Mesenchymal stem cell (in vitro differentiated cells and primary cell): ENCODE data around the gene OR52E4.

ENCODE experiments used
- DNase-seq: peaks from one replicate; pipeline ENCODE4 v3.0.0-alpha.2; 2013
- H2AFZ ChIP-seq: one replicate; pipeline ENCODE4 v1.6.1; 2013; ENCODE audit warnings: low read depth, mild to moderate bottlenecking, control low read depth, inconsistent platforms, low read length, moderate library complexity
- H2AK5ac ChIP-seq: 2 replicates; pipeline ENCODE4 v1.6.1; 2013; ENCODE audit warnings: low read length, moderate library complexity, mild to moderate bottlenecking, inconsistent platforms; ENCODE audit not compliant: severe bottlenecking
- H2BK120ac ChIP-seq: one replicate; pipeline ENCODE4 v1.6.1; 2013; ENCODE audit warnings: low read depth, mild to moderate bottlenecking, inconsistent platforms, low read length, moderate library complexity
- H2BK12ac ChIP-seq, 2 experiments: one replicate each; pipeline ENCODE4 v1.6.1; 2013; ENCODE audit warnings: inconsistent platforms in 2 of 2, low read length in 2 of 2, mild to moderate bottlenecking in 2 of 2, moderate library complexity in 2 of 2, control low read depth in 1 of 2
- H2BK15ac ChIP-seq: one replicate; pipeline ENCODE4 v1.6.1; 2013; ENCODE audit warnings: mild to moderate bottlenecking, low read depth, inconsistent platforms; ENCODE audit not compliant: poor library complexity, severe bottlenecking
- H2BK5ac ChIP-seq: 2 replicates; pipeline ENCODE4 v1.6.1; 2013; ENCODE audit warnings: low read depth, mild to moderate bottlenecking, low read length, control low read depth, inconsistent platforms; ENCODE audit not compliant: poor library complexity, severe bottlenecking
- H3K14ac ChIP-seq, 2 experiments: one replicate each; pipeline ENCODE4 v1.6.1; 2013; ENCODE audit warnings: inconsistent platforms in 2 of 2, low read length in 2 of 2, control low read depth in 1 of 2, mild to moderate bottlenecking in 1 of 2, moderate library complexity in 1 of 2
- H3K18ac ChIP-seq, 2 experiments: one replicate each; pipeline ENCODE4 v1.6.1; 2013; ENCODE audit warnings: inconsistent platforms in 2 of 2, low read length in 2 of 2, control low read depth in 1 of 2, low read depth in 1 of 2, mild to moderate bottlenecking in 1 of 2
- H3K23ac ChIP-seq, 2 experiments: one replicate each; pipeline ENCODE4 v1.6.1; 2013; ENCODE audit warnings: inconsistent platforms in 2 of 2, low read length in 2 of 2, mild to moderate bottlenecking in 2 of 2, moderate library complexity in 2 of 2, control low read depth in 1 of 2
- H3K27ac ChIP-seq: 2 replicates; pipeline ENCODE4 v1.5.1; 2013; ENCODE audit warnings: mild to moderate bottlenecking, moderate library complexity, low read length, control low read depth, inconsistent platforms; ENCODE audit not compliant: poor library complexity, severe bottlenecking
- H3K27me3 ChIP-seq, 2 experiments: 2 replicates each; pipeline versions ENCODE4 v1.6.1 to v1.7.0; 2013; ENCODE audit warnings: low read length in 2 of 2, mild to moderate bottlenecking in 2 of 2, moderate library complexity in 2 of 2, control low read depth in 1 of 2, inconsistent platforms in 1 of 2; ENCODE audit not compliant: control insufficient read depth in 1 of 2, insufficient read depth in 1 of 2
- H3K36me3 ChIP-seq, 2 experiments: 2 replicates each; pipeline versions ENCODE4 v1.6.1 to v1.7.0; 2013; ENCODE audit warnings: low read length in 2 of 2, control low read depth in 1 of 2, inconsistent platforms in 1 of 2, low read depth in 1 of 2, mild to moderate bottlenecking in 1 of 2; ENCODE audit not compliant: insufficient read depth in 2 of 2, control insufficient read depth in 1 of 2
- H3K4ac ChIP-seq, 2 experiments: one replicate each; pipeline ENCODE4 v1.6.1; 2013; ENCODE audit warnings: inconsistent platforms in 2 of 2, low read length in 2 of 2, mild to moderate bottlenecking in 2 of 2, moderate library complexity in 2 of 2, control low read depth in 1 of 2, low read depth in 1 of 2
- H3K4me1 ChIP-seq: 2 replicates; pipeline ENCODE4 v1.6.1; 2013; ENCODE audit warnings: low read depth, low read length, control low read depth; ENCODE audit not compliant: control insufficient read depth, insufficient read depth
- H3K4me2 ChIP-seq: 2 replicates; pipeline ENCODE4 v1.6.1; 2013; ENCODE audit warnings: low read length, mild to moderate bottlenecking, inconsistent platforms; ENCODE audit not compliant: poor library complexity, severe bottlenecking
- H3K4me3 ChIP-seq, 2 experiments: 2 replicates each; pipeline versions ENCODE4 v1.5.1 to v1.7.0; 2013; ENCODE audit warnings: low read length in 2 of 2, mild to moderate bottlenecking in 2 of 2, control low read depth in 1 of 2, low read depth in 1 of 2; ENCODE audit not compliant: insufficient read depth in 1 of 2
- H3K79me1 ChIP-seq: replicated peaks from 2 replicates; pipeline ENCODE4 v1.6.1; 2013; ENCODE audit warnings: mild to moderate bottlenecking, control low read depth, low read length, inconsistent platforms; ENCODE audit not compliant: poor library complexity, severe bottlenecking
- H3K9ac ChIP-seq: 2 replicates; pipeline ENCODE4 v1.7.0; 2013; ENCODE audit warnings: mild to moderate bottlenecking, low read length, moderate library complexity
- H3K9me3 ChIP-seq: 2 replicates; pipeline ENCODE4 v1.7.0; 2013; ENCODE audit warnings: mild to moderate bottlenecking, low read length; ENCODE audit not compliant: control insufficient read depth
- H4K8ac ChIP-seq: one replicate; pipeline ENCODE4 v1.6.1; 2013; ENCODE audit warnings: inconsistent platforms, mild to moderate bottlenecking, low read length, moderate library complexity
- H4K91ac ChIP-seq: one replicate; pipeline ENCODE4 v1.6.1; 2013; ENCODE audit warnings: mild to moderate bottlenecking, low read length, inconsistent platforms
- WGBS: methylation state at CpG from one replicate; pipeline ENCODE4 v1.1.7; 2013; ENCODE audit warnings: mixed read lengths; 5-methylcytosine and 5-hydroxymethylcytosine counted together

Gene OR52E4

DNA sequence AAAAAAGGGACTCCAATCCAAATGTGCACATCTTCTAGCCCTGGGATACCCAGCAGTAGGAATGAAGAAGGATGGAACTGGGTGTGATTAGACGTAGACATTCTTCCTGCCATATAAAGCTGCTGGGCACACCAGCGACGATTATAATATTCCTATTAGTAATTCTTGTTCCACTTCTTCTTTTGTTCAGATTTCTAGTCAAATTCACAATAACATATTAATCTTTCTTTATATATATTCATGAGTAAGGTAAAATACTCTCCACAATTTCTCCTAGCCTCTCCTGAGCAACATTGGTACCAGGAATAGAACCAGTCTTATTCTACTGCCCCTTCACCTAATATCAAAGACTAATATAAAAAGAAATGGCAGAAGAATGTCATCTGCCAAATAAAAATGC, 22.8 kb upstream of the OR52E4 start, which contains the start of gene OR52E8:
TSS of gene OR52E8 (minus strand) at position 101 of the 400 bp plus-strand sequence. CDS start at position 101, 0 bp downstream.
- H3K79me1 ChIP-seq: no peaks in the 10 kb centered on the region
- H3K23ac ChIP-seq: no peak within 1 kb of the TSS
- H3K9me3 ChIP-seq: peaks cover 5% of the 10 kb centered on the region
- no peaks in the 10 kb centered on the region for H3K36me3 ChIP-seq
- H3K4me1 ChIP-seq: no peaks in the 10 kb centered on the region
- no peak within 1 kb of the TSS for H2BK12ac ChIP-seq
- H4K91ac ChIP-seq: no peak within 1 kb of the TSS
- no peak within 1 kb of the TSS for H4K8ac ChIP-seq
- H2BK5ac ChIP-seq: no peak within 1 kb of the TSS
- H3K4me3 ChIP-seq: no peak within 1 kb of the TSS
- H2AFZ ChIP-seq: no peak within 1 kb of the TSS
- H3K14ac ChIP-seq: no peak within 1 kb of the TSS
- no peak within 1 kb of the TSS for H3K4ac ChIP-seq
- no peak within 1 kb of the TSS for H3K18ac ChIP-seq
- H2AK5ac ChIP-seq: no peak within 1 kb of the TSS
- H3K27me3 ChIP-seq: no peaks in the 10 kb centered on the region
- H3K9ac ChIP-seq: no peak within 1 kb of the TSS
- H3K27ac ChIP-seq: no peak within 1 kb of the TSS
- H2BK120ac ChIP-seq: no peak within 1 kb of the TSS
- WGBS: no CpG with 5 or more reads among the region's 3 CpGs
- no peak for DNase-seq
- H3K4me2 ChIP-seq: no peak within 1 kb of the TSS
- no peak within 1 kb of the TSS for H2BK15ac ChIP-seq

DNA sequence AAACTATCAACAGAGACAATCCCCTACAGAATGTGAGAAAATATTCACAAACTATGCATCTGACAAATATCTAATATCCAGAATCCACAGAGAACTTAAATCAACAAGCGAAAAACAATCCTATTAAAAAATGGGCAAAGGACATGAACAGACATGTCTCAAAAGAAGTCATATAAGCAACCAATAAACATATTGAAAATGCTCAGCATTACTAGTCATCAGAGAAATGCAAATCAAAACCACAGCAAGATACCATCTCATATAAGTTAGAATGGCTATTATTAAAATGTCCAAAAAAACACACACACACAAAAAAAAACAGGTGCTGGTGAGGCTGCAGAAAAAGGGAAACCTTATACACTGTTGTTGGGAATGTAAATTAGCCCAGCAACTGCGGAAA, 14.6 kb upstream of the OR52E4 start:
- no peak overlapping the region for H3K18ac ChIP-seq
- H3K4me1 ChIP-seq: no peaks in the 10 kb centered on the region

DNA sequence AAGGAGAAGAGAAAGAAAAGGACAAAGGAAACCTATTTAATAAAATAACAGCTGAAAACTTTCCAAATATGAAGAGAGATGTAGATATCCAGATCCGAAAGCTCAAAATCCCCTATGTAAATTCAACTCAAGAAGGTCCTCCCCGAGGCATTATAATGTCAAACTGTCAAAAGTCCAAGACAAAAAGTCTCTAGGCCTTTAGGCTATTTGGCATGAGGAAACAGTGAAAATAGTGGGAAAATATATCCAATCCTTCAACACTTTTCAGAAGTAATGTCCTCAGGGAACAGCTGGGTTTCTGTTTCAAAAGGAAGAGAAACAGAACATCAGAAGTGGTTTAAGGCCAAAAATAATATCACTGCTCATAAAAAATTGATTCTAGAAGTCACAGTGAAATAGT, 1.9 kb upstream of the OR52E4 start:
- Histone ChIP-seq H3K4me3 (no peak overlapping the region), H4K8ac (no peak overlapping the region), H3K4me1 (no peaks in the 10 kb centered on the region), H2BK15ac (no peak overlapping the region), H3K36me3 (no peaks in the 10 kb centered on the region), H2BK12ac (no peak overlapping the region), H3K9me3 (peaks cover 2% of the 10 kb centered on the region), H3K18ac (no peak overlapping the region), H2BK120ac (no peak overlapping the region), H2BK5ac (no peak overlapping the region), H3K14ac (no peak overlapping the region), H3K4me2 (no peak overlapping the region), H4K91ac (no peak overlapping the region), H3K79me1 (no peaks in the 10 kb centered on the region), H3K9ac (no peak overlapping the region), H3K4ac (no peak overlapping the region), H3K27ac (no peak overlapping the region), H2AK5ac (no peak overlapping the region), H2AFZ (no peak overlapping the region), H3K23ac (no peak overlapping the region), H3K27me3 (peaks cover 0 to 2% of the 10 kb centered on the region in 2 experiments)
- DNase-seq: no peak
- 100% methylated on average over 1 of the region's 2 CpGs for WGBS

More for the DNA sequence above, 14.6 kb upstream of the OR52E4 start:
- Histone ChIP-seq H2AFZ (no peak overlapping the region), H2BK5ac (no peak overlapping the region), H3K27me3 (no peaks in the 10 kb centered on the region), H2BK15ac (no peak overlapping the region), H2BK120ac (no peak overlapping the region), H3K9ac (no peak overlapping the region), H3K27ac (no peak overlapping the region), H3K79me1 (no peaks in the 10 kb centered on the region), H3K36me3 (no peaks in the 10 kb centered on the region), H2AK5ac (no peak overlapping the region), H4K91ac (no peak overlapping the region), H3K4ac (no peak overlapping the region), H3K4me2 (no peak overlapping the region), H3K4me3 (no peak overlapping the region), H3K23ac (no peak overlapping the region), H3K14ac (no peak overlapping the region), H2BK12ac (no peak overlapping the region), H4K8ac (no peak overlapping the region), H3K9me3 (no peaks in the 10 kb centered on the region)
- 73% methylated on average over 2 of the region's 2 CpGs for WGBS
- no peak for DNase-seq

DNA sequence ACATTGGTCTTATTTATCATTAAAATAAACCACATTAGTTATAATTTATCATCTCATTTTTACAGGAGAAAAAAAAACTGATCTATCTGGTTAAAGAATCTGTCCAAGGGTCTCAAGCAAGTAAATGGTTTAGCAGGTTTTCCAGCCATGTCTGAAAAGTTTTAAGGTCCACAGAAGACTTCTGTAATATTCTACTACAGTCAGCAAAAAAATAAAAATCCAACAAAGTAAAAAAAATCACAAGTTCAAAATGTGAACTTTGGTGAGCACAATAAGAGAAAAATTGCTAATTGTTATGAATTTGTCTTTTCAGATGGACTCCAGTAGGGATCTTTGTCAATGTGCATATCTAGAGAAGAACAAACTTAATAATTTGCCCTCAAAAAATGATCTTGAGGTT, 1.3 kb downstream of the OR52E4 start:
- Histone ChIP-seq H3K36me3 (no peaks in the 10 kb centered on the region), H2BK5ac (no peak overlapping the region), H2BK120ac (no peak overlapping the region), H2AFZ (no peak overlapping the region), H3K4me1 (no peaks in the 10 kb centered on the region), H3K4ac (no peak overlapping the region), H3K18ac (no peak overlapping the region), H3K27me3 (peaks cover 0 to 2% of the 10 kb centered on the region in 2 experiments), H3K23ac (no peak overlapping the region), H3K14ac (no peak overlapping the region), H3K9ac (no peak overlapping the region), H4K8ac (no peak overlapping the region), H2BK15ac (no peak overlapping the region), H3K9me3 (no peaks in the 10 kb centered on the region), H3K27ac (no peak overlapping the region), H4K91ac (no peak overlapping the region), H3K79me1 (no peaks in the 10 kb centered on the region), H3K4me3 (no peak overlapping the region), H2BK12ac (no peak overlapping the region), H3K4me2 (no peak overlapping the region), H2AK5ac (no peak overlapping the region)
- no peak for DNase-seq
